Stimulated activated CD4-positive, alpha-beta T cell treated with anti-CD3 and anti-CD28 coated beads, Interleukin-1b, Interleukin-23, amount 100 ng/mL, for 48 hours (primary cell): ENCODE data around the gene SLC38A4.

ENCODE experiments used
- DNase-seq: peaks from one replicate; pipeline ENCODE4 v3.0.0-alpha.2; 2020

The SLC38A4 gene

GRCh38 chr12:46814143-46814542 lies 11.7 kb downstream of the SLC38A4 start:
- DNase-seq = no peak

- DNase-seq = no peak
These were observed 14.6 kb downstream of the SLC38A4 start for GRCh38 chr12:46811185-46811584.

DNA sequence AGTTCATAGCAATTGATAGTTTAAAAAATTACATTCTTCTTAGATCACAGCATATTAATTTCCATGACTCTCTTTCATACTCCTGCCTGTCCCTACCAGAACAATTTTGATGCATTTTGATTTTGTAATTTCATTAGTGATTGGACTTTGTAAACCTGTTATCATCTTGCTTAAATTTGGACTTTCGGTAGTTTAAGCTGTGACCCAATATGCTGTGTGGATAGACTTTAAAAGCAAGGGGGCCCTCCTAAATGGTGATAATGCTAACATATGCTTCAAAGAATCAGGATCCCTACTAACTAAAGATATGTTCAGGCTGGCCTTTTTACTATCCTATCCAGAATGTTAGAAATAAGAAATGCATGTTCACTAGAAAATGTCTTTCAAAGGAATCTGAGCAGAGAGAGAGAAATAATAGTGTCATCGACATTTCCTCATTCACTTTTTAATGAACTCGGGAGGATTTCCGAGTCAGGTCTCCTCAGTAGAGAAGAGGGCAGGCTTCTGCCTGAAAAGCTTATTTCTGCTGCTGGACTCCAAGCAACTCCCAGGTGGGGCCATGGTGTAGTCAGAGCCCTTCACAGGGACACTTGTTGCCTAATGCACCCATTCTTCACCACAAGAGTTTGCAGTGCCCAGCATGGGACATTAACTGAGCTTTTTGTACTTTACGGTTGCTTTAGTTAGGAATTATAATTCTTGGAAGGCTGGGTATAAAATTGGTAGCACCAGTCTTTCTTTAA lies 16.7 kb downstream of the SLC38A4 start:
- DNase-seq = no peak

DNA sequence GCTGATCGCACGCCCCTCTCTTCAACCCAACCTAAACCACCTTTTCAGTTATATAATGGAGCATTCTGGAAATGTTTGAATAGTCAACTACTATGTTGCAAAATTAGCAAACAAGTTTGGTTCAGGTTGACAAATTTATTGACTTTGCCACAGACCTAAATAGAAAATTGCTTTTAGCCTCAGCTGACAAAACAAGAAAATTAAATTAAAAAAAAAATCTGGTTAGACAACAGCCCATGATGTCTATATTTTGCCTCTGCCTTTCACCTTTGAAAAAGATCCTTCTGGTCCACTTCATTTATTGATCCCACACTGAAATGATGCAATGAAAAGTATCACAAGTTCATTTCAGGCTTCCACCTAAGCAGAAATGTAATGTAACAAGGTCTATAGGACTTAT lies 17.5 kb downstream of the SLC38A4 start:
- no peak for DNase-seq

GRCh38 chr12:46804054-46804453 lies 21.7 kb downstream of the SLC38A4 start:
- DNase-seq = no peak

GRCh38 chr12:46803517-46803916 lies 22.3 kb downstream of the SLC38A4 start:
- DNase-seq = no peak

DNA sequence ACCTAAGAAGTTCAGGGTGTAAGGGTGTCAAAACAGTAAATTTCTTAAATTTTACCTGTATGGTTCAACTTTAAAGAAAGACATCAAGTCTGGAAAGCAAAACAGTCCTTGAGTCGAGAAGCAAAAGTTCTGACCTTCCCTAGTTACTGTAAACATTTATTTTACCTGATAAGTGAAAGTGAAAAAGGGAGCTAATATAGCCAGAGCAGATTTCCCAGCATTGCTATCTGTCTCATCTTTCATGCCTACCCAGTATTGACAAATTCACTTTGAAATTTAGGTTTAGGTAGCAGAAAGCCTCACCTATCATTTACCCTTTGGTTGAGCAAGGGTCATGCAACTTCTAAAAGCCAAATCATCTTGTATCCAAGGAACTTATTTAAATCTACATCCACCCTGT lies 24.5 kb downstream of the SLC38A4 start:
- DNase-seq = no peak

DNA sequence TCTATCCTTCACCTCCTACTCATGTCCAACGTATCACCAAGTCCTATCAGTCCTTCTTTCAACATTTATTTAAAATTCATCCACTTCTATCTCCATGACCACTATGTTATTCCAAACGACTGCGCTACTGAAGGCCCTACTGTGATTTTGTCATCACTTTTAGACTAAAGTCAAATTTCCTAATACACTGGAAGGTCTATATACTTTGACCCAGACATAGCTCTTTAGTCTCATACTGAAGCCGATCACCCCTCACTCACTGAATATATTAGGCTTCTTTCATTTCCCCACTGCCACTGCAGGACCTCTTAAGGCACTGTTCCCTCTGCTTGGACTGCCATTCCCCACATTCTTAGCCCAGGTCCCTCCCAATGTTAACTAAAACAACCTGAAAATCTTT lies 25.6 kb downstream of the SLC38A4 start:
- no peak for DNase-seq

DNA sequence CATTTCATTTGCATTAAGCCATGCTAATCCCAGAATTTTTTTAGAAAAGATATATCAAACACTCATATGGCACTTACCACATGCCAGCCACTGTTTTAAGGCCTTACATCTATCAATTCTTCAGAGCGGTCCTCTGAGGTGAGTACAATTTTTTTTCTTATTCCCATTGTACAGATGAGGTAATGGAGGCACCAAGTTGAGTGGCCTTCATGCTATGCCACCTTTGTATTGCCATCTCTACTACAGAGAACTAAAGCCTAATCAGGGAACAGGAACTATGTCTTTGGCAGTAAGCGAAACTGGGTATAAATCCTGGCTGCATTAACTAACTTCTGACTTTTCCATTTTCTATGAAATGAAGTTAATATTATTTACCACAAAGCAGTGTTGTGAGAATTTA lies 27.1 kb downstream of the SLC38A4 start:
- no peak for DNase-seq

- no peak for DNase-seq
These were observed 27.7 kb downstream of the SLC38A4 start for GRCh38 chr12:46798056-46798455.

- DNase-seq = no peak
These were observed 29.8 kb downstream of the SLC38A4 start for GRCh38 chr12:46795988-46796387.

DNA sequence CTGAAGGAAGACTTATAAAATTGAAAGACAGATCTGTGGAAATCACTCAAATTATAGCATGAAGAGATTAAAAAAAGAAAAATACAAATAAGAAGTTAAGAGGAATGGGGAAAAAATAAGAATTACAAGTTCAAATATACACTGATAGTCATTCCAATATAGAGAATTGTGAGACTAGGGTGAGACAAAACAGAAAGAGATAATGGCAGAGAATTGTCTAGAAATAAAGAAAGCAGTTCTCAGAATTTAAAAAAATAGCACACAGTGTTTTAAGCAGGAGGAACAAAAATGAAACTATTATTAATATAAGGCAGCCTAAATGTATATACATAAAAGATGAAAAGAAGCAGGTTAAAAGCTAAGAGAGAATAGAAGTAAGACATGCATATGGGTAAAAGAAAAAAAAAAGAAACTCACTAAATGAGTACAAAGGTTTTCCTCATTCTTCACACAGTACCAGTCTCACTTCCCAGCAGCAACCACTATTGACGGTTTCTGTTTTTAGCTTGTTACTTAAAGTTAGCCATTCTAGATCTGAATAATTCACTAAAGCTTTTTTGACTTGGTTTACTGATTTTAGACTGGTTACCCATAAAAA lies 31.1 kb downstream of the SLC38A4 start:
- no peak for DNase-seq

GRCh38 chr12:46792925-46793324 lies 32.9 kb downstream of the SLC38A4 start:
- no peak for DNase-seq

GRCh38 chr12:46790066-46790465 lies 35.7 kb downstream of the SLC38A4 start:
- DNase-seq = no peak

GRCh38 chr12:46788072-46788887 lies 37.5 kb downstream of the SLC38A4 start:
- DNase-seq = no peak

- no peak for DNase-seq
These were observed 38.2 kb downstream of the SLC38A4 start for GRCh38 chr12:46787496-46788055.

- DNase-seq = no peak
These were observed 39.0 kb downstream of the SLC38A4 start for GRCh38 chr12:46786774-46787173.

DNA sequence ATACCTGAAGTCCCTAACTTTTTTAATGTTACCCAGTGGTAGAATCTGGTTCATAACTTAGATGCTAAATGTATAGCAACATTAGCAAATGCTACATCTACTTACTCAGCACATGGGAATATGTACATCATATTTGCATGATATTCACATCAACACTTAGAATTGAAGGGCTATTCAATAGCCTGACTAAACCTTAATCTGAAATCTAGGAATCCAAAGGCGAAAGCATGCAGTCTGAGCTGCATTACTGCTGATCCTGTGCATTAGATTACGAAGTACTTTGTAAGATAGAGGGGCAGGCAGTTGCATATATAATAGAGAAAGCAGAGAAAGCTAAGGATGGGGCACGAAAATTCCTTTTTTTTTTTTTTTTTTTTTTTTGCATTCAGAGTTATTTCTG lies 40.4 kb downstream of the SLC38A4 start:
- no peak for DNase-seq

- DNase-seq = no peak
These were observed 41.9 kb downstream of the SLC38A4 start for GRCh38 chr12:46783871-46784270.

DNA sequence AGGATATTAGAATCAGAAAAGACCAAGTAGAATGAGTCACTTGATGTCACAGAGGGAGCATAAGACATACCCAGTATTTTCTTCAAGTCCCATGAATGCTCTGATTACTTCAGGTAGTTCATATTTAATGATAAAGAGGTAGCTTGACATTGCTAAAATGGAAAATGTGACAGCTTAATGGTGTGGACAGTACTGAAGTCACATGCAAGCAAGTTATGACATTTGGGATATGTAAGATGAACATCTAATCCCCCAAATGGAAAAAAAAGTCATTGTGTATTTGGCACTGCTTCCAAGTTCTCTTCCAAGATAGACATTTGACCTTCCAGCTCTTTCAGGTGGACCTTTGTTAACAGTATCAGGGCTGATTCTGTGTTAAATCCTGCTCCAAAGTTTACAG lies 45.9 kb downstream of the SLC38A4 start:
- DNase-seq = no peak

- DNase-seq = no peak
These were observed 46.7 kb downstream of the SLC38A4 start for GRCh38 chr12:46779063-46779462.

DNA sequence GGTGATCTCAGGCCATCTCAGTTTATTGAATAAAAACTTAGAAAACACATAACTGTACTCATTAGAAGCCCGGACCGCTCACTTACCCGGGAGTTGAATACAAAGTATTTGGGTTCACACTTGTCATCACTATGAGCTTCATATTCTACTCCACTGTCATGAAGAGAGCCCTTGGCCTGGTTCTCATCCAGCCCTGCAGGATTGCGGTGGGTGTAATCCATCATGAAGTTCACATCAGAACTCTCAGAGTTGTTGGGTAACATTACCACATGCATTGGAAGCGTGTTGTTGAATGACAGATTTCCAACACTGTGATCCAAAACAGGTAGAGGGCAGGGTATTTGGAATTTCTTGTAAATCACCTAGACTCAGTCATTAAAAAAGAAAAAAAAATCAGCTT lies 47.4 kb downstream of the SLC38A4 start:
- no peak for DNase-seq

DNA sequence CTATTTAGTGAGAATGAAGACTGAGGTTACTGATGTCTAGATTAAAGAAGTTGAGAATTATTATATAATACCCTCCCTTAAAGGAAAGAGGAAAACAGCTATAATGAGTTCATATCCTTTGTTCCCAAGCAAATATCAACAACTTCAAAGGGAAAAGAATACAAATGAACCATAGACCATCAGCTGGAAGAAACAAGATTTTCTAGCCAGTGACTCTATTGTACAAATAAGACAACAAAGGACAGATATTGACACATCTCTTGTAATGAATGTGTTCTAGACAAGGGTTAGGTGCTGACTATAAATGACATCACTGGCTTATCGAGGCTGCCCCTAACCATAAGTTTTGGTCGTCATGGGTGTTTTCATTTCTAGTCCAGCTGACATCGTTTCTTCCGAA lies 48.2 kb downstream of the SLC38A4 start:
- DNase-seq = no peak

GRCh38 chr12:46775796-46776195 lies 50.0 kb downstream of the SLC38A4 start:
- no peak for DNase-seq
